ENCODE data around the gene TULP3.

TULP3 gene, protein sequence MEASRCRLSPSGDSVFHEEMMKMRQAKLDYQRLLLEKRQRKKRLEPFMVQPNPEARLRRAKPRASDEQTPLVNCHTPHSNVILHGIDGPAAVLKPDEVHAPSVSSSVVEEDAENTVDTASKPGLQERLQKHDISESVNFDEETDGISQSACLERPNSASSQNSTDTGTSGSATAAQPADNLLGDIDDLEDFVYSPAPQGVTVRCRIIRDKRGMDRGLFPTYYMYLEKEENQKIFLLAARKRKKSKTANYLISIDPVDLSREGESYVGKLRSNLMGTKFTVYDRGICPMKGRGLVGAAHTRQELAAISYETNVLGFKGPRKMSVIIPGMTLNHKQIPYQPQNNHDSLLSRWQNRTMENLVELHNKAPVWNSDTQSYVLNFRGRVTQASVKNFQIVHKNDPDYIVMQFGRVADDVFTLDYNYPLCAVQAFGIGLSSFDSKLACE

DNA sequence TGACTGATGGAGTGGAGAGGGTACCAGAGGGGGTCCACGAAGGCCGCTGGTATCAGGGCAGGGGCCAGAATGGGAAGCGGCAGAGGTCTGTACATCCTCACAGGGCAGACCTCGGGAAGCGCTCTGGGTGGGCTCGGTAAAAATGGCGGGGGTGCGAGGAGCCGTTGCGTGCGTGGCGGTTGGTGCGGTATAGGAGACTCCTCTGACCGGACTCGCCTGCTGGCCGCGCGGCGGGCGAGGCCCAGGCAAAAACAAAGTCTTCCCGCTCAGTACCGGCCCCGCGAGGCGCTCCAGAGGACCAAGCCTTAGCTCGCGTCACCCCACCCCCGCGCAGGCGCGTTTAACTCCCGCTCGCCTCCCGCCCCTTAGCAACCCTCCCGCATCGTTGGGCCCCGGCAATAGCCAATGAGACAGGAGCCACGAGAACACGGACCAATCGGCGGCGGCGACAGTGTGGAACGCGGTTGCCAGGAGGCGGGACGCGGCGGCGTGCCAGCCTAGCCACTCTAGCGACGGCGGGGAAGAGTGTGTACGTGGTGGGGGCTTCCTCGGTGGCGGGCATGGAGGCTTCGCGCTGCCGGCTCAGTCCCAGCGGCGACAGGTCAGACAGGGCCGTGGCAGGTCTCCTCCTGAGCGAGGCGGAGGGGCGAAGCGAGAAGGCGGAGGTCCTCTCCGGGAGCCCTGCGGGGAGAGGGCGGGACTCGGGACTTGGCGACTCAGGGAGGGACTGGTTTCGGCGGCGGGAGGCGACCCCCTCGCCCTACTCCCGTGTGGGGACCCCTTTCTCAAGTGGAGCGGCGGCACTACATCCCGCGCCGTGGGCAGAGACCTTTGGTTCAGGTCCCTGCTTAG is at the start of gene TULP3:
Gene TULP3 (plus strand): TSS at position 504 of the 852 bp plus-strand sequence. CDS start 57 bp downstream, at position 561.
- Histone ChIP-seq H3K4me3 (ENCODE audit: low read length, poor library complexity, severe bottlenecking) (peak within 1 kb of the TSS; percentile 89), H3K4me1 (ENCODE audit: insufficient read depth, low read length, poor library complexity, severe bottlenecking) (peaks cover 7% of the 10 kb centered on the region), H3K4me2 (ENCODE audit: low read depth, low read length, poor library complexity, severe bottlenecking) (peak within 1 kb of the TSS; percentile 88), H3K27me3 (ENCODE audit: insufficient read depth, low read length, poor library complexity, severe bottlenecking) (no peaks in the 10 kb centered on the region), H3K79me2 (ENCODE audit: insufficient read depth, low read length) (peaks cover 11% of the 10 kb centered on the region), H4K20me1 (ENCODE audit: insufficient read depth, low read length, poor library complexity, severe bottlenecking) (no peaks in the 10 kb centered on the region), H3K9ac (ENCODE audit: low read depth, low read length, poor library complexity, severe bottlenecking) (peak within 1 kb of the TSS; percentile 81), H3K9me3 (ENCODE audit: insufficient read depth, low read depth, low read length) (no peaks in the 10 kb centered on the region), H3K36me3 (ENCODE audit: insufficient read depth, low read length) (peaks cover 9% of the 10 kb centered on the region; the same call in 1 of the 2 replicates), H3K9me2 (replicated peaks; ENCODE audit: low read depth, low read length) (no peaks in the 10 kb centered on the region), H2AFZ (ENCODE audit: low read length) (peak within 1 kb of the TSS; percentile 97), H3F3A (ENCODE audit: low read depth) (0 out of 2 replicates have a peak, but pooled peaks cover 2% of the 10 kb centered on the region)
- no peak for TF ChIP-seq EZH2phosphoT487 (IDR thresholded peaks at IDR 0.05; ENCODE audit: borderline replicate concordance)
- TF ChIP-seq, protein P1, sequence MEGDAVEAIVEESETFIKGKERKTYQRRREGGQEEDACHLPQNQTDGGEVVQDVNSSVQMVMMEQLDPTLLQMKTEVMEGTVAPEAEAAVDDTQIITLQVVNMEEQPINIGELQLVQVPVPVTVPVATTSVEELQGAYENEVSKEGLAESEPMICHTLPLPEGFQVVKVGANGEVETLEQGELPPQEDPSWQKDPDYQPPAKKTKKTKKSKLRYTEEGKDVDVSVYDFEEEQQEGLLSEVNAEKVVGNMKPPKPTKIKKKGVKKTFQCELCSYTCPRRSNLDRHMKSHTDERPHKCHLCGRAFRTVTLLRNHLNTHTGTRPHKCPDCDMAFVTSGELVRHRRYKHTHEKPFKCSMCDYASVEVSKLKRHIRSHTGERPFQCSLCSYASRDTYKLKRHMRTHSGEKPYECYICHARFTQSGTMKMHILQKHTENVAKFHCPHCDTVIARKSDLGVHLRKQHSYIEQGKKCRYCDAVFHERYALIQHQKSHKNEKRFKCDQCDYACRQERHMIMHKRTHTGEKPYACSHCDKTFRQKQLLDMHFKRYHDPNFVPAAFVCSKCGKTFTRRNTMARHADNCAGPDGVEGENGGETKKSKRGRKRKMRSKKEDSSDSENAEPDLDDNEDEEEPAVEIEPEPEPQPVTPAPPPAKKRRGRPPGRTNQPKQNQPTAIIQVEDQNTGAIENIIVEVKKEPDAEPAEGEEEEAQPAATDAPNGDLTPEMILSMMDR (conservative IDR thresholded peaks at IDR 0.05; ENCODE audit: low read length): no peak

DNA sequence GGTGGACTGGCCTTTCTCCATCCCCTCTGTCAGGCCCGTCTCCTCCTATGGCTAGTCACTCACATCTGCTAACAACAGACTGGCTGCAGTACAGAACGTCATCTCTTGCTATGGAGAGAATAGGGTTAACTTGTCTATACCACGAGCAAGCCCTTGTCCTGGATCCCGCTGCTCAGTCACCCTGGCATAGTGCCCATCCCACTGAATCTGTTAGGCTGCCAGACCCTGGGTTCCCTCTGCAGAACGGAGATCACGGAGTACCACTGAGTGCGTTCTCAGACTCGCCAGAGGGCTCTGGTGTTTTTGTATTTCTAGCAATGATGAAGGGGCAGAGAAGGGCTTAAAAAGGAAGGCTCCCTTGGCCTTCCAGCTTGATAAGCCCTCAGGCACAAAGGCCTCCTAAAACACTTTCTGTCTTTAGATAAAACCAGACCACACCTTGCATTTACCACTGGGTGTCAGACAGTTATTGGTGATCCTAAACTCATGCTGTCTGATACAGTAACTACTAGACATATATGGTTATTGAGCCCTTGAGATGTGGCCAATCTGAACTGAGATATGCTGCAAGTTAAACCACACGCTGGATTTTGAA is 49.5 kb upstream of the TULP3 start:
- Histone ChIP-seq H3F3A (ENCODE audit: low read depth) (no peaks in the 10 kb centered on the region), H4K20me1 (ENCODE audit: insufficient read depth, low read length, poor library complexity, severe bottlenecking) (no peaks in the 10 kb centered on the region), H2AFZ (ENCODE audit: low read length) (no peak overlapping the region), H3K9me2 (replicated peaks; ENCODE audit: low read depth, low read length) (no peaks in the 10 kb centered on the region), H3K4me1 (ENCODE audit: insufficient read depth, low read length, poor library complexity, severe bottlenecking) (no peaks in the 10 kb centered on the region), H3K36me3 (ENCODE audit: insufficient read depth, low read length) (no peaks in the 10 kb centered on the region), H3K4me2 (ENCODE audit: low read depth, low read length, poor library complexity, severe bottlenecking) (no peak overlapping the region), H3K9me3 (ENCODE audit: insufficient read depth, low read depth, low read length) (no peaks in the 10 kb centered on the region), H3K27me3 (ENCODE audit: insufficient read depth, low read length, poor library complexity, severe bottlenecking) (no peaks in the 10 kb centered on the region), H3K4me3 (ENCODE audit: low read length, poor library complexity, severe bottlenecking) (no peak overlapping the region), H3K9ac (ENCODE audit: low read depth, low read length, poor library complexity, severe bottlenecking) (no peak overlapping the region), H3K79me2 (ENCODE audit: insufficient read depth, low read length) (no peaks in the 10 kb centered on the region)
- TF ChIP-seq, protein P1 (conservative IDR thresholded peaks at IDR 0.05; ENCODE audit: low read length): no peak
- TF ChIP-seq EZH2phosphoT487 (IDR thresholded peaks at IDR 0.05; ENCODE audit: borderline replicate concordance): no peak

DNA sequence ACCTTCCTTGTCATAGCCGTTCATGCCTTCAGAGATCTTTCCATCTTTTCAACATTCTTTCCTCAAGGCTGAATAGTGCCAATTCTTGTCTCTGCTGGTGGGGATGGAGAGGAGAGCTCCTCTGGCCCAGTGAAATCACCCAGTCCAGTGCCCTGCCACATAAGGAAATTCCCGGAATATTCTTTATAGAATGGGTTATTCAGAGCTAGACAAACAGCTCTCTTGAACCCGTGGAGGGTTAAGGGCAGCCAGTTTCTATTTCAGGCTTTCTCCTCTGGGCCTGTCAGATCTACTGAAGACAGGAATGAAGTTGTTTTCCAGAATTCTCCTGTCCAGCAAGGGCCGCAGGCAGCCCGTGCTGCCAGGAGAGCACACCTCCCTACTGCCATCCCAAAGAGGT is 47.7 kb upstream of the TULP3 start:
- H3K9me3 ChIP-seq (ENCODE audit: insufficient read depth, low read depth, low read length): no peaks in the 10 kb centered on the region
- no peak overlapping the region for H3K9ac ChIP-seq (ENCODE audit: low read depth, low read length, poor library complexity, severe bottlenecking)
- no peaks in the 10 kb centered on the region for H4K20me1 ChIP-seq (ENCODE audit: insufficient read depth, low read length, poor library complexity, severe bottlenecking)
- TF ChIP-seq, protein P1 (conservative IDR thresholded peaks at IDR 0.05; ENCODE audit: low read length): no peak
- no peak for TF ChIP-seq EZH2phosphoT487 (IDR thresholded peaks at IDR 0.05; ENCODE audit: borderline replicate concordance)
- no peaks in the 10 kb centered on the region for H3F3A ChIP-seq (ENCODE audit: low read depth)
- no peak overlapping the region for H3K4me2 ChIP-seq (ENCODE audit: low read depth, low read length, poor library complexity, severe bottlenecking)
- no peaks in the 10 kb centered on the region for H3K79me2 ChIP-seq (ENCODE audit: insufficient read depth, low read length)
- H3K4me1 ChIP-seq (ENCODE audit: insufficient read depth, low read length, poor library complexity, severe bottlenecking): no peaks in the 10 kb centered on the region
- no peak overlapping the region for H3K4me3 ChIP-seq (ENCODE audit: low read length, poor library complexity, severe bottlenecking)
- H2AFZ ChIP-seq (ENCODE audit: low read length): no peak overlapping the region
- H3K9me2 ChIP-seq (replicated peaks; ENCODE audit: low read depth, low read length): no peaks in the 10 kb centered on the region
- no peaks in the 10 kb centered on the region for H3K36me3 ChIP-seq (ENCODE audit: insufficient read depth, low read length)
- no peaks in the 10 kb centered on the region for H3K27me3 ChIP-seq (ENCODE audit: insufficient read depth, low read length, poor library complexity, severe bottlenecking)
